HCT116 (cell line): ENCODE results near the gene AKAP13.

Source experiments
- EZH2 ChIP-seq: fragments of 200-600 bp; sonication (generic); IDR thresholded peaks from 2 replicates; pipeline ENCODE4 v1.6.1; 2017; ENCODE audit warnings: antibody characterized with exemption, mixed run types
- FOSL1 ChIP-seq: IDR thresholded peaks from 2 replicates; pipeline ENCODE4 v1.6.1; 2012; ENCODE audit warnings: low read depth
- POLR2A ChIP-seq: IDR thresholded peaks from 2 replicates; pipeline ENCODE4 v1.7.0; 2011; ENCODE audit warnings: borderline replicate concordance; ENCODE audit not compliant: insufficient read depth, insufficient read length; ENCODE audit errors: extremely low read depth
- POLR2AphosphoS5 ChIP-seq: IDR thresholded peaks from 2 replicates; pipeline ENCODE4 v1.6.1; 2011; ENCODE audit warnings: mild to moderate bottlenecking, low read depth, low read length, moderate library complexity
- RAD21 ChIP-seq: IDR thresholded peaks from 2 replicates; pipeline ENCODE4 v1.6.1; 2012; ENCODE audit warnings: low read depth, mild to moderate bottlenecking
- SP1 ChIP-seq: IDR thresholded peaks from 2 replicates; pipeline ENCODE4 v1.6.1; 2012; ENCODE audit warnings: low read depth
- TF ChIP-seq, protein P1 (sequence below), 3 experiments: fragments of 200-600 bp in 1 of 3; sonication (generic) in 1 of 3; IDR thresholded peaks in 2 of 3; conservative IDR thresholded peaks in 1 of 3; 2 replicates each; pipeline ENCODE4 v1.5.1; 2012 to 2017; ENCODE audit warnings: low read depth in 2 of 3, low read length in 2 of 3, antibody characterized with exemption in 1 of 3, borderline replicate concordance in 1 of 3, control low read depth in 1 of 3, mild to moderate bottlenecking in 1 of 3, mixed read lengths in 1 of 3, mixed run types in 1 of 3, moderate library complexity in 1 of 3; ENCODE audit not compliant: insufficient read depth in 1 of 3
- TF ChIP-seq, protein P2 (sequence below): IDR thresholded peaks from 2 replicates; pipeline ENCODE4 v1.6.1; 2011; ENCODE audit warnings: mild to moderate bottlenecking, low read length, moderate library complexity; ENCODE audit not compliant: insufficient replicate concordance; ENCODE audit errors: extremely low read depth

DNA sequence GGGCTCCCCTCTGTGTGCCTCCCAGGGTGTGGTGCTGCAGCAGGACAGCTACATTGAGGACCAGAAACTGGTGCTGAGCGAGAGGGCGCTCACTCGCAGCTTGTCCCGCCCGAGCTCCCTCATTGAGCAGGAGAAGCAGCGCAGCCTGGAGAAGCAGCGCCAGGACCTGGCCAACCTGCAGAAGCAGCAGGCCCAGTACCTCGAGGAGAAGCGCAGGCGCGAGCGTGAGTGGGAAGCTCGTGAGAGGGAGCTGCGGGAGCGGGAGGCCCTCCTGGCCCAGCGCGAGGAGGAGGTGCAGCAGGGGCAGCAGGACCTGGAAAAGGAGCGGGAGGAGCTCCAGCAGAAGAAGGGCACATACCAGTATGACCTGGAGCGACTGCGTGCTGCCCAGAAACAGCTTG, 360.6 kb downstream of the AKAP13 start:
- no peak for TF ChIP-seq EZH2
- TF ChIP-seq, protein P1, sequence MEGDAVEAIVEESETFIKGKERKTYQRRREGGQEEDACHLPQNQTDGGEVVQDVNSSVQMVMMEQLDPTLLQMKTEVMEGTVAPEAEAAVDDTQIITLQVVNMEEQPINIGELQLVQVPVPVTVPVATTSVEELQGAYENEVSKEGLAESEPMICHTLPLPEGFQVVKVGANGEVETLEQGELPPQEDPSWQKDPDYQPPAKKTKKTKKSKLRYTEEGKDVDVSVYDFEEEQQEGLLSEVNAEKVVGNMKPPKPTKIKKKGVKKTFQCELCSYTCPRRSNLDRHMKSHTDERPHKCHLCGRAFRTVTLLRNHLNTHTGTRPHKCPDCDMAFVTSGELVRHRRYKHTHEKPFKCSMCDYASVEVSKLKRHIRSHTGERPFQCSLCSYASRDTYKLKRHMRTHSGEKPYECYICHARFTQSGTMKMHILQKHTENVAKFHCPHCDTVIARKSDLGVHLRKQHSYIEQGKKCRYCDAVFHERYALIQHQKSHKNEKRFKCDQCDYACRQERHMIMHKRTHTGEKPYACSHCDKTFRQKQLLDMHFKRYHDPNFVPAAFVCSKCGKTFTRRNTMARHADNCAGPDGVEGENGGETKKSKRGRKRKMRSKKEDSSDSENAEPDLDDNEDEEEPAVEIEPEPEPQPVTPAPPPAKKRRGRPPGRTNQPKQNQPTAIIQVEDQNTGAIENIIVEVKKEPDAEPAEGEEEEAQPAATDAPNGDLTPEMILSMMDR (IDR thresholded peaks at IDR 0.05 in 2 of 3, conservative IDR thresholded peaks at IDR 0.05 in 1 of 3; ENCODE audit: borderline replicate concordance in 1 of 3, insufficient read depth in 1 of 3, low read depth in 2 of 3, low read length in 2 of 3), result no peak
- TF ChIP-seq POLR2A, result no peak
- TF ChIP-seq, protein P2, sequence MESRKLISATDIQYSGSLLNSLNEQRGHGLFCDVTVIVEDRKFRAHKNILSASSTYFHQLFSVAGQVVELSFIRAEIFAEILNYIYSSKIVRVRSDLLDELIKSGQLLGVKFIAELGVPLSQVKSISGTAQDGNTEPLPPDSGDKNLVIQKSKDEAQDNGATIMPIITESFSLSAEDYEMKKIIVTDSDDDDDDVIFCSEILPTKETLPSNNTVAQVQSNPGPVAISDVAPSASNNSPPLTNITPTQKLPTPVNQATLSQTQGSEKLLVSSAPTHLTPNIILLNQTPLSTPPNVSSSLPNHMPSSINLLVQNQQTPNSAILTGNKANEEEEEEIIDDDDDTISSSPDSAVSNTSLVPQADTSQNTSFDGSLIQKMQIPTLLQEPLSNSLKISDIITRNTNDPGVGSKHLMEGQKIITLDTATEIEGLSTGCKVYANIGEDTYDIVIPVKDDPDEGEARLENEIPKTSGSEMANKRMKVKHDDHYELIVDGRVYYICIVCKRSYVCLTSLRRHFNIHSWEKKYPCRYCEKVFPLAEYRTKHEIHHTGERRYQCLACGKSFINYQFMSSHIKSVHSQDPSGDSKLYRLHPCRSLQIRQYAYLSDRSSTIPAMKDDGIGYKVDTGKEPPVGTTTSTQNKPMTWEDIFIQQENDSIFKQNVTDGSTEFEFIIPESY, result no peak
- no peak for TF ChIP-seq SP1
- no peak for TF ChIP-seq FOSL1
- no peak for TF ChIP-seq POLR2AphosphoS5
- no peak for TF ChIP-seq RAD21
